Cerebellar nuclear complex (tissue), 1 donor: Measurements from ENCODE around the gene SCYGR1.
"Not testable (repeated sequence)": the region's sequence is repeated elsewhere in the genome, so short reads cannot be mapped to it uniquely, and the experiment has no call there.

Experiments
- DNase-seq, 2 experiments: peaks; one replicate each; lab custom pipeline; 2025; lab: John Stamatoyannopoulos, UW

The SCYGR1 gene

GRCh38 chr2:227402959-227403358 lies 15.2 kb upstream of the SCYGR1 start:
- no peak for DNase-seq

DNA sequence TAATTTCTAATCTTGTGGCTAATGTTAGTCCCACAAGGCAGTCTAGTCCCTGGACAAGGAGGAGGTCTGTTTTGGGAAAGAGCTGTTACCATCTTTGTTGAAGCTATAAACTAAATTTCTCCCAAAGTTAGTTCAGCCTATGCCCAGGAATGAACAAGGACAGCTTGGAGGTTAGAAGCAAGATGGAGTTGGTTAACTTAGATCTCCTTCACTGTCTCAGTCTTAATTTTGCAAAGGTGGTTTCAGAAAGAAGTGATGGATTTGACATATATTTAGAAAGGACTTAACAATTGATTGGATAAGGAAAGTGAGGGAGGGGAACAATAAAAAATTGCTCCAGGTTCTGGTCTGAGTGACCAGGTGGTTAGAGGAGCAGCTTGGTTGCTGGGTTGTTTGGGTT lies 14.6 kb upstream of the SCYGR1 start:
- DNase-seq: no peak

DNA sequence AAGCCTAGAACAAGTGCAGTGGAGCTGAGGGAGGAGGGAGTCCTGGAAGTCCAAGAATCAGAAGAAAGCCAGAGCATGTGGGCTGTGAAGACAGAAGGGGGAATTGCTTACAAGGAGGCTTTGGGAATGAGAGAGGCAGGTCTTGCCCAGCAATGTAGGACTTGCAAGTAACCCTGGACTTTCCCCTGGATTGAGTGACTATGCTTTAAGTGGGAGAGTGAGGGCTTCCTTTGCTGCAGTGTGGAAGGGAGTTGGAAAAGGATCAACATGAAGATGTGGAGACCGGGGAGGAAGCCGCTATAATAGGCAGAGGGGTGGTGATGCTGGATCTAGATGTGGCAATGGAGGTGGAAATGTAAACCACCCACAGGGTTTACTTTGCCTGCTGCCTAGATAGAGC lies 13.8 kb upstream of the SCYGR1 start:
- no peak for DNase-seq

GRCh38 chr2:227398684-227399670 lies 11.2 kb upstream of the SCYGR1 start:
- no peak for DNase-seq

DNA sequence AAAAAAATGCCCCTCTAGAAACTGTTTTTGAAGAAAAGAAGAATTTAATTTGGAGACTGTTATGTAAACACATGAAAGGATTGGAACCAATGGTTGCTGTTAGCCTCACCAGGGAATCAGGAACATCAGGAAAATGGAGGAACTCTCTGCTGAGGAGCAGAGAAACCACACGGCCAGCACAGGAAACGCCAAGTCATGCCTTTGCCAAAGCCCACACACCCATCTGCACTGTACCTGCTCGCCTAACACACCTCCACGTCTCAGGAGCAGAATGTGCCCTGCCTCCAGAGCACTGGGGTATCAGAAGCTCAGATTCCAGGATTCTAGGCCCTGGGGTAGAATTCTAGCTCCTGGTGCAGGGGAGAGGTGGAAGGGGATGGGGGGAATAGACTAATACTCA lies 9.8 kb upstream of the SCYGR1 start:
- DNase-seq: no peak

- no peak for DNase-seq
Observed at GRCh38 chr2:227395556-227395955, 7.8 kb upstream of the SCYGR1 start.

DNA sequence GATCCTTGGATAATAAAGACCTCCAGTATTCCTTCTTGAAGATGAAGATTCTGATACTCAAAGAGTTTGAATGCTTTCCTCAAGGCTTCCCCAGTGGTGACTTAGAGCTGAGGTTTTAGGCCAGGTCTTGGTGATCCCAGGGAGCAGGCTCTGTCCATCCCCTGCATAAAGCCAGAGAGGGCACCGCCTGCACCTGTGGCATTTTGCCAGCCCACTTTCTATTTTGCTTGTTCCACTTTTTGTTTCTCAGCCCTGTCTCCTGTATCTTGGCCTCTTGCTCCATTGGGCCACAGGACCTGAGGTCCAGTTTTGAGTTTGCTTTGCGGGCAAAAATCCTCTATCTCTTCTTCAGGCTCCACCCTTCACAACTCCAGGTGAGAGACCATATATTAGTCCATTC lies 6.7 kb upstream of the SCYGR1 start:
- no peak for DNase-seq

DNA sequence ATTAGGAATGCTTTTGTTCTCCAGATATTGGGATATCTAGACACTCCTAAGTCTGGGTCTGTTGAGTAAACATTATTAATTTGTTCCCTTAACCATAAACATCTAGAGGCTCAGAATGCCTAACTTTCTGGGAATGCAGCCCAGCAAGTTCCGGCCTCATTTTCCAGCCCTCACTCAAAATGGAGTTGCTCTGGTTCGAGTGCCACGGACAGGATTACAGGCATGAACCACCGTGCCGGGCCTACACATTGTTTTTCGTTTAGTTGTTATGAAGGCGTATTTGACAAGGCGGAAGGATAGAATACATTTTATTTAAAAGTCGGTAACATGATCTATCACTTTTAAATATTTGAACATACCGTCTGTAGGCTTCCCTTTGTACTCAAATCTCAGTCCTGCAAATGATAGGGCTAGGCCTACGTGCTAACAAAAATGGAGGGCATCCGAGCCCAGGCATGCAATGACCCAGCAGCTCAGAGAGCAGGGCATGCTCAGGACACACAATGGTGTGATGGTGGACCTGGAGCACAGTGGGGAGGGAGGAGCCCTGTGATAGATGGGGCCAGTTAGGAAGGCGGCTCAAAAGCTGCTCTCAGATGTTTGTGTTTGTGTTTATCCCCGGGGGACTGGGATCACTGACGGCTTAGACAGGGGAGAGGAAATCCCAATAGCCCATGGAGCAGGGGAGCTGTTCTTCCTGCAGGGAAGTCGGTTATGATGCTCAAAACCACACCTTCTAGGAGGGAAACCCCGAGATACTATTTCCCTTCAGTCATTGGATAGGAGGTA lies 2.9 kb upstream of the SCYGR1 start:
- no peak for DNase-seq

GRCh38 chr2:227389661-227390060 lies 1.9 kb upstream of the SCYGR1 start:
- DNase-seq: no peak

DNA sequence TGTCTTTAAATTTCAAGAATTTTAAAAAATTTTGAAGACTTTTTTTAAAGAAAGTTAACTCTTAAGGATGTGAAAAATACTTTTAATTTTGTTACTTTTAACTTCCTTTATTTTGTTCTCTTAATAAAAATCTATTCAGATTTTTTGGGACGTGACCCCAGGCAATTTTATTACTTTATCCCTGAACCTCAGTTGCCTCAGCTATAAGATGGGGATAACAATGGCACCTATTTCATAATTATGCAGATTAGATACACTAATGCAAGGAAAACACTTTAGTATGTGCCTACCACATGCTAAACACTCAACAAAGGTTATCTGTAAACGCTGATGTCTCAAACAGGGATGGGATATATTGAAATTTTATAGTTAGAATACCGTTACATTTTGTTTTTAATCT lies 1.5 kb upstream of the SCYGR1 start:
- DNase-seq: no peak

DNA sequence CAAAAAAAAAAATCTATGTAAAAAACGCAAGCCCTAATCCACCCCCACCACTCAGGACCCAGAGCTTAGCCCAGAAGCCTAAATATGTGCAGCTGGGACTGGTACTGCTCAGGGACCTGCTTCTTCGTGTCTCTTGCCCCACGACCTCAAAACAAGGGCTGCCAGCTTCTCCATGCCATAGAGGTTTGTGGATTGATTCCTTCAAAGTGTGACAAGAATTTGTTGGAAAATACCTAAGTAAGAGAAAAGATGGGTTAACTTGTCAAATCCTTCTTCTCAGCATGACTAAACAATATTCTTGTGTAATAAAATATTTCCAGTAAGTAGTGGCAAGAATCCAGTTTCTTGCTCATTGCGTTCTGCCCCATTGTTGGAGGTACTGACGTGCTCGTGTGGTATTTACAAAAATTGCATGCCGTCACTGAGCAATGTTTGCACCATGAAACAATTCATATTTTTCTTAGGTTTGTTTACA lies 825 bp upstream of the SCYGR1 start:
- no peak for DNase-seq

GRCh38 chr2:227386630-227387029 lies 1.1 kb downstream of the SCYGR1 start:
- no peak for DNase-seq

DNA sequence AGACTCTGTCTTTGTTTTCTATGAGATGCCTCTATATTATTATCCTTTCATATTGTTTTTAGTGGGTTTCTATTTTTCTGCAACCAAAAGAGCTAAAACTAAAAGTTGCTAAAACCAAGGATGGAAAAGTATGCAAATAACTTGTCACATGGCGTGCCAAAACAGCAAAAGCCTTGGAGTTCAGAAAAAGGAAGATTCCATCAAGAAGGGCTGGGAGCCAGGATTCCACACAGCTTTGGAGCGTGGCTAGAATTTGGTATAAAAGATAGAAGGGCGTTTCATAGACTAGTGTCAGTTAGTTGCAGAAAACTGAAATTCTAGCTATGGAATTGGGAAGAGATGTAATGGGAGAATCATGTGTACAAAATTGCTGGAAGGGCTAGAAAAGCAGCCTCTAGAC lies 4.1 kb downstream of the SCYGR1 start:
- DNase-seq: no peak

GRCh38 chr2:227382241-227382835 lies 5.4 kb downstream of the SCYGR1 start:
- not testable (repeated sequence) for DNase-seq

GRCh38 chr2:227379095-227379494 lies 8.7 kb downstream of the SCYGR1 start, which contains the start of gene TM4SF20:
TM4SF20 (minus strand) TSS chr2:227379306; CDS start chr2:227379268, 38 bp downstream.
- no peak for DNase-seq

DNA sequence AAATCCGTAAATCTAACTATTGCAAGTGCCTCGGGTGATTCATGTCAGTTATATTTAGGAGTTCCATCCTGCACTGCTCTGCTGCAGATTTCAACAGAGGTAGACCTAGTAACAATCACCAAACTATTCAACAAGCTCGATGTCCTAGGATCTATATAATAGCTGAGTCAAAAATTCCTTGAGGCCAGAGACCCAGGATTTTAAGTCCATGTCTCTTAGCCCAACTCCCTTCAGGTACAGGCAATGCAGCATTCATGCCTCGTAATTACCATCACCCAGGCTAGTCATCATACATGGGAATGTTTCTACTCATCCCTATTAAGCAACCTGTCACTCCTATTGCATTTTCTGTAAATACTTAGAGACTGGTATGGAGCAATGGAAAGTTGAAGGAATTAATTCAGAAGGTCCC lies 9.4 kb downstream of the SCYGR1 start:
- DNase-seq: no peak

DNA sequence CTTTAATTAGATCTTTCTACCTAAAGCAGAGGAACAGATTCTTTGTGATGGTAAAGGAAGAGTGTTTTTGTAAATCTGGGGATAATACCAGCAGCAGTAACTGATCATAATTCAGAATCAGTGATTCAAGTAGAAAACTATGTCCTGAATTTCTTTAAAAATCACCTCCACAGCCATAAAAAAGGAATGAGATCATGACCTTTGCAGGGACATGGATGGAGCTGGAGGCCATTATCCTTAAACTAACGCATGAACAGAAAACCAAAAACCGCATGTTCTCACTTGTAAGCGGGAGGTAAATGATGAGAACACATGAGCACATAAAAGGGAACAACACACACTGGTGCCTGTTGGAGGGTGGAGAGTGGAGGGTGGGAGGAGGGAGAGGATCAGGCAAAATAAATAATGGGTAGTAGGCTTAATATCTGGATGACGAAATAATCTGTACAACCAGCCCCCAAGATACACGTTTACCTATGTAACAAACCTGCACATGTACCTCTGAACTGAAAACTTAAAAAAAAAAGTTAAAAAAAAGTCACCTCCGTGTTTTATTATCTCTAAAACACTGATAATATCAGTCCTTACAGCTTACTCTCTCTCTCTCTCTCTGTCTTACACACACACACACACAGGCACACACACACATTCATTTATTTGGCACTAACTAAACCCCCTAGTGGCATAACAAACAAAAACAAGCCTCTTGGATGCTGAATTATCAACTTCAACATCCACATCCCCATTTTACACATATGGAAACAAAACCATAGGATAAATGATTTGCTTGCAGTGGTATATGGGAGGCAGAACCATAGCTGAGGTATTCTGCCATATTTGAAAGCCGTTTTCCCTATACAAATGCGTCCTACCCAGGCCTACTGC lies 10.0 kb downstream of the SCYGR1 start:
- no peak for DNase-seq

- DNase-seq: no peak
Observed at GRCh38 chr2:227376656-227377396, 10.9 kb downstream of the SCYGR1 start.

DNA sequence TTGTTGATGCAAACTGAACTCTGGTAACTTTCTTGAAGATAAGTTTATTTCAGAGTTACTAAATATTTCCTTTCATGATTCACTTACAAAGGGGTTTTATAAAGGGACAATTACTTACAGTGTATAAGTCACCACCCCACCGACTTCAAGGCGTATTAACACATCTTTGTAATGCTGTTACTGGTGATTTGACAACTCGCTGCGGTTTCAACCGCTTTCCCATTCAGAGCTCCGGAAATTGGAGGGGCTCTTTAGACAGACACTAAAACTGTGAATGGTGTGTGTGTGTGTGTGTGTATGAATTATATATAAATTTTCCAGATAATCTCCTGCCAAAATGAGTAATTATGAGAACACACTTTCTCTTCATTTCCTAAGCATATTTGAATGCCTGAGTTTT lies 13.6 kb downstream of the SCYGR1 start:
- no peak for DNase-seq

DNA sequence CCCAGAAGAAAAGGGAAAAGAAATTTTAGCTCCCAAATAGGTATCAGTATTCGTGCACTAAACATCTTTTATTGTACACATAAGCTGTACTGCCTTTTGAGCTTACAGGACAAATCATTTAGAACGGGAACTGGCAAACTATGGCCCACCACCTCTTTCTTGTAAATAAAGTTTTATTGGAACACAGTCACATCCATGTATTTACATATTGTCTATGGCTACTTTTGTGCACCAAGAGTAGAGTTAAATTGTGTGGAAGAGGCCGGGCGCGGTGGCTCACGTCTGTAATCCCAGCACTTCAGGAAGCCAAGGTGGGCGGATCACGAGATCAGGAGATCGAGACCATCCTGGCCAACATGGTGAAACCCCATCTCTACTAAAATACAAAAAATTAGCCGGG lies 14.4 kb downstream of the SCYGR1 start:
- no peak for DNase-seq
